A673 (cell line): ENCODE measurements around the gene STH.

ENCODE experiments used
- EZH2 ChIP-seq: fragments of 200-600 bp; sonication (generic); IDR thresholded peaks from 2 replicates; pipeline ENCODE4 v1.6.1; 2017; ENCODE audit warnings: borderline replicate concordance, low read depth, mild to moderate bottlenecking, mixed read lengths, antibody characterized with exemption, low read length; ENCODE audit not compliant: poor library complexity, severe bottlenecking
- TF ChIP-seq, protein P1 (sequence below): fragments of 300-800, 200-600 bp; sonication (generic); conservative IDR thresholded peaks from 2 replicates; pipeline ENCODE4 v1.5.1; 2017; ENCODE audit warnings: low read depth, mild to moderate bottlenecking, antibody characterized with exemption, low read length, moderate library complexity, mixed read lengths

DNA sequence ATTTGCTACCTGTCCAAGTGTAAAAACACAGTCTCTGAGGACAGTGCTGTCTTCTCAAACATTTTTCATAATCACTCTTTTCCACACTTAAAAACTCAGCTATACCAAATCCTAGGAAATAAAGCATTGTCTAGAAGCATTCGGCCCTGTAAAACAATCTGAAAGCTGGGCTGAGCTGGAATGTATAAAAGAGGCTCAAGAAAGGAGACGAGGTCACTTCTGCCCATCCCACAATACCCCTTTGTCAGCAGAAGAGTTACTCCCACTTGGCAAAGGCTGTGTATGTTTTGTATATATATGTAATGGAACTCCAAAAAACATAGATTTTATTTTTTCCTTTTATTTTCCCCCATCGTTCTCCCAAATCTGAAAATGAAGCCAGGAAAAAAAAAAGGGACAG lies 43.9 kb downstream of the STH start:
- TF ChIP-seq, protein P1, sequence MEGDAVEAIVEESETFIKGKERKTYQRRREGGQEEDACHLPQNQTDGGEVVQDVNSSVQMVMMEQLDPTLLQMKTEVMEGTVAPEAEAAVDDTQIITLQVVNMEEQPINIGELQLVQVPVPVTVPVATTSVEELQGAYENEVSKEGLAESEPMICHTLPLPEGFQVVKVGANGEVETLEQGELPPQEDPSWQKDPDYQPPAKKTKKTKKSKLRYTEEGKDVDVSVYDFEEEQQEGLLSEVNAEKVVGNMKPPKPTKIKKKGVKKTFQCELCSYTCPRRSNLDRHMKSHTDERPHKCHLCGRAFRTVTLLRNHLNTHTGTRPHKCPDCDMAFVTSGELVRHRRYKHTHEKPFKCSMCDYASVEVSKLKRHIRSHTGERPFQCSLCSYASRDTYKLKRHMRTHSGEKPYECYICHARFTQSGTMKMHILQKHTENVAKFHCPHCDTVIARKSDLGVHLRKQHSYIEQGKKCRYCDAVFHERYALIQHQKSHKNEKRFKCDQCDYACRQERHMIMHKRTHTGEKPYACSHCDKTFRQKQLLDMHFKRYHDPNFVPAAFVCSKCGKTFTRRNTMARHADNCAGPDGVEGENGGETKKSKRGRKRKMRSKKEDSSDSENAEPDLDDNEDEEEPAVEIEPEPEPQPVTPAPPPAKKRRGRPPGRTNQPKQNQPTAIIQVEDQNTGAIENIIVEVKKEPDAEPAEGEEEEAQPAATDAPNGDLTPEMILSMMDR, result no peak
- no peak for TF ChIP-seq EZH2
